HG03108 (cell line): ENCODE results near the gene SGPL1.

Experiments used
- ATAC-seq: cut with Tn5 transposase; IDR thresholded peaks from one replicate; pipeline ENCODE4 v1.9.1; 2021; ENCODE audit warnings: moderate library complexity; ENCODE audit not compliant: unreplicated experiment

The SGPL1 gene

GRCh38 chr10:70807556-70807955 lies 8.2 kb upstream of the SGPL1 start:
- no peak for ATAC-seq

- no peak for ATAC-seq
These were observed 6.6 kb upstream of the SGPL1 start for GRCh38 chr10:70809011-70809611.

GRCh38 chr10:70809726-70810125 lies 6.0 kb upstream of the SGPL1 start:
- no peak for ATAC-seq

- ATAC-seq = no peak
These were observed 4.8 kb upstream of the SGPL1 start for GRCh38 chr10:70810967-70811366.

- no peak for ATAC-seq
These were observed 3.9 kb upstream of the SGPL1 start for GRCh38 chr10:70811881-70812280.

GRCh38 chr10:70812814-70813213 lies 2.9 kb upstream of the SGPL1 start:
- ATAC-seq = no peak

- ATAC-seq = no peak
These were observed 1.6 kb upstream of the SGPL1 start for GRCh38 chr10:70814126-70814525.

GRCh38 chr10:70816220-70816894 lies 609 bp downstream of the SGPL1 start:
- ATAC-seq = peak; percentile 22

GRCh38 chr10:70820976-70821750 lies 5.4 kb downstream of the SGPL1 start:
- no peak for ATAC-seq

GRCh38 chr10:70822076-70822820 lies 6.5 kb downstream of the SGPL1 start:
- no peak for ATAC-seq

- no peak for ATAC-seq
These were observed 11.5 kb downstream of the SGPL1 start for GRCh38 chr10:70827086-70827757.

GRCh38 chr10:70828923-70829322 lies 13.2 kb downstream of the SGPL1 start:
- ATAC-seq = no peak

GRCh38 chr10:70829543-70829942 lies 13.8 kb downstream of the SGPL1 start:
- ATAC-seq = no peak

- ATAC-seq = no peak
These were observed 14.4 kb downstream of the SGPL1 start for GRCh38 chr10:70830164-70830563.

- ATAC-seq = no peak
These were observed 16.5 kb downstream of the SGPL1 start for GRCh38 chr10:70832221-70832620.

- no peak for ATAC-seq
These were observed 17.2 kb downstream of the SGPL1 start for GRCh38 chr10:70832852-70833528.

- no peak for ATAC-seq
These were observed 17.9 kb downstream of the SGPL1 start for GRCh38 chr10:70833601-70834000.

GRCh38 chr10:70834021-70834420 lies 18.3 kb downstream of the SGPL1 start:
- no peak for ATAC-seq

- no peak for ATAC-seq
These were observed 18.8 kb downstream of the SGPL1 start for GRCh38 chr10:70834441-70835151.

- ATAC-seq = no peak
These were observed 20.6 kb downstream of the SGPL1 start for GRCh38 chr10:70836319-70836718.
